ENCODE results near the gene FAIM.
"Not testable (repeated sequence)": the region's sequence is repeated elsewhere in the genome, so short reads cannot be mapped to it uniquely, and the experiment has no call there.

DNA sequence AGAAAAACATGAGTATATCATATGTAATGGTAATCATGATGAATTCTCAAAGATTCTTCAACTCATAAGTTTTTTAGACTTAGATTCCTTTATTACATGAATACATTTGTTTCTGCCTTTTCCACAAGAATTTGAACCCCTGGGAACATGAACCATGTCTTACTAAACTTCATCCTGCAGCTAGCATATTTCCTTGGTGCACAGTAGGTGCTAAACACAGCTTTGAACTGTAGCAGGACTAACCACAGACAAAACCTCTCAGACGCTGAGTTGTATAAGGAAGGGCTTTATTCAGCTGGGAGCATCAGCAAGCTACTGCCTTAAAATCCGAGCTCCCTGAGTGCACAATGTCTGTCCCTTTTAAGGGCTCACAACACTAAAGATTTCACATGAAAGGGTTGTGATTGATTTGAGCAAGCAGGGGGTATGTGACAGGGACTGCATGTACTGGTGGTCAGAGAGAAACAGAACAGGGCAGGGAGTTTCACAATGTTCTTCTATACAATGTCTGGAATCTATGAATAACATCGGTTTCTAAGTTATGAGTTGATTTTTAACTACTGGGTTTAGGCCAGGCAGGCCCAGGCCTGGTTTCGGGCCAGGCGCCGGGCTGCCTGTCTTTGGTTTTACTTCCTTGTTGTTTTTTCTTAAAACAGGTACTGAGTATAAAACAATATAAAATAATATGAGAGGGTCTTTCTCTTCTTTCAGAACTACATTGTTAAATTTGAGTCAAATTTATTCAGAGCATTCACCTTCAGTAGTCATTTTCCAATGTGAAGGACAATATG, 11.2 kb upstream of the FAIM start:
- TF ChIP-seq, protein P1, sequence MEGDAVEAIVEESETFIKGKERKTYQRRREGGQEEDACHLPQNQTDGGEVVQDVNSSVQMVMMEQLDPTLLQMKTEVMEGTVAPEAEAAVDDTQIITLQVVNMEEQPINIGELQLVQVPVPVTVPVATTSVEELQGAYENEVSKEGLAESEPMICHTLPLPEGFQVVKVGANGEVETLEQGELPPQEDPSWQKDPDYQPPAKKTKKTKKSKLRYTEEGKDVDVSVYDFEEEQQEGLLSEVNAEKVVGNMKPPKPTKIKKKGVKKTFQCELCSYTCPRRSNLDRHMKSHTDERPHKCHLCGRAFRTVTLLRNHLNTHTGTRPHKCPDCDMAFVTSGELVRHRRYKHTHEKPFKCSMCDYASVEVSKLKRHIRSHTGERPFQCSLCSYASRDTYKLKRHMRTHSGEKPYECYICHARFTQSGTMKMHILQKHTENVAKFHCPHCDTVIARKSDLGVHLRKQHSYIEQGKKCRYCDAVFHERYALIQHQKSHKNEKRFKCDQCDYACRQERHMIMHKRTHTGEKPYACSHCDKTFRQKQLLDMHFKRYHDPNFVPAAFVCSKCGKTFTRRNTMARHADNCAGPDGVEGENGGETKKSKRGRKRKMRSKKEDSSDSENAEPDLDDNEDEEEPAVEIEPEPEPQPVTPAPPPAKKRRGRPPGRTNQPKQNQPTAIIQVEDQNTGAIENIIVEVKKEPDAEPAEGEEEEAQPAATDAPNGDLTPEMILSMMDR (IDR thresholded peaks at IDR 0.05), result not testable (repeated sequence)
- not testable (repeated sequence) for TF ChIP-seq POLR2A (IDR thresholded peaks at IDR 0.05)
